Measurements from ENCODE around the gene UGGT2.

DNA sequence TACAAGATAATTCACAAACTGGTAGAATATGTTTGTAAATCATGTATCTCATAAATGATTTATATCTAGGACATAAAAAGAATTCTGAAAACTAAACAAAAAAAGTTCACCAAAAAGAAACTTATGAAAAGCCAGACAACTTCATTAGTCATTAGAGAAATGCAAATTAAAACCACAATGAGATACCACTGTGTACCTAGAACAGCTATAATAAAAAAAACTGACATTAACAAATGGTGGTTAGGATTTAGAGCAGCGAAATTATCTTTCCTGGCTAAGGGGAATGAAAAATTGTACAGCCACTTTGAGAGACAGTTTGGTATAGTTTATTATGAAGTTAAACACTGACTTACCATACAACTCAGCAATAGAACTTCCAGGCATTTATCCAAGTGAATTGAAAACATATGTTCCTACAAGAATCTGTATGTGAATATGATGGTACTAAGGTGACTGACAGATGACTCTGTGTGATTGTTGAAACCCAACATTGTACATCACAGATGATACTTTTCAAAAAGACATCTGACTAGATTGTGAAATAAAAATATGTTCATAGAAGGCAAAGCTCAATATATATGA, 41.8 kb downstream of the UGGT2 start:
- TF ChIP-seq POLR2A (IDR thresholded peaks at IDR 0.05) (no peak), POLR2AphosphoS5 (IDR thresholded peaks at IDR 0.05) (no peak)
- TF ChIP-seq, protein P1, sequence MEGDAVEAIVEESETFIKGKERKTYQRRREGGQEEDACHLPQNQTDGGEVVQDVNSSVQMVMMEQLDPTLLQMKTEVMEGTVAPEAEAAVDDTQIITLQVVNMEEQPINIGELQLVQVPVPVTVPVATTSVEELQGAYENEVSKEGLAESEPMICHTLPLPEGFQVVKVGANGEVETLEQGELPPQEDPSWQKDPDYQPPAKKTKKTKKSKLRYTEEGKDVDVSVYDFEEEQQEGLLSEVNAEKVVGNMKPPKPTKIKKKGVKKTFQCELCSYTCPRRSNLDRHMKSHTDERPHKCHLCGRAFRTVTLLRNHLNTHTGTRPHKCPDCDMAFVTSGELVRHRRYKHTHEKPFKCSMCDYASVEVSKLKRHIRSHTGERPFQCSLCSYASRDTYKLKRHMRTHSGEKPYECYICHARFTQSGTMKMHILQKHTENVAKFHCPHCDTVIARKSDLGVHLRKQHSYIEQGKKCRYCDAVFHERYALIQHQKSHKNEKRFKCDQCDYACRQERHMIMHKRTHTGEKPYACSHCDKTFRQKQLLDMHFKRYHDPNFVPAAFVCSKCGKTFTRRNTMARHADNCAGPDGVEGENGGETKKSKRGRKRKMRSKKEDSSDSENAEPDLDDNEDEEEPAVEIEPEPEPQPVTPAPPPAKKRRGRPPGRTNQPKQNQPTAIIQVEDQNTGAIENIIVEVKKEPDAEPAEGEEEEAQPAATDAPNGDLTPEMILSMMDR (IDR thresholded peaks at IDR 0.05) = no peak

All from breast epithelium (tissue), 3 donors.